Gastrocnemius medialis (tissue), 4 donors: ENCODE data around the gene EVC.

Source experiments
- CTCF ChIP-seq, 5 experiments: fragments of 450-650 bp in 3 of 5; fragments of 200-600 bp in 2 of 5; sonication (generic) in 2 of 5; IDR thresholded peaks in 4 of 5; conservative IDR thresholded peaks in 1 of 5; 1 replicate in 4 of 5; 2 replicates in 1 of 5; pipeline ENCODE4 v1.5.1; 2016 to 2019; ENCODE audit warnings: antibody characterized with exemption in 5 of 5, mild to moderate bottlenecking in 3 of 5, moderate library complexity in 3 of 5
- POLR2A ChIP-seq, 2 donors: fragments of 450-650 bp; IDR thresholded peaks; one replicate each; pipeline ENCODE4 v1.6.1; 2017; ENCODE audit warnings: antibody characterized with exemption in 2 of 2, mild to moderate bottlenecking in 2 of 2, moderate library complexity in 2 of 2

- TF ChIP-seq CTCF (IDR thresholded peaks at IDR 0.05 in 4 of 5, conservative IDR thresholded peaks at IDR 0.05 in 1 of 5): no peak
- TF ChIP-seq POLR2A (IDR thresholded peaks at IDR 0.05): no peak
Measured at GRCh38 chr4:5749568-5749967, 38.6 kb downstream of the EVC start.
